Body of pancreas (tissue), 4 donors: ENCODE results near the gene TNFAIP8.

Experiments
- CTCF ChIP-seq, 7 experiments: fragments of 450-650 bp in 4 of 7; fragments of 200-600 bp in 3 of 7; sonication (generic) in 3 of 7; IDR thresholded peaks; one replicate each; pipeline ENCODE4 v1.5.1; 2016 to 2019; ENCODE audit warnings: antibody characterized with exemption in 7 of 7
- POLR2A ChIP-seq, 3 donors: fragments of 450-650 bp; IDR thresholded peaks; one replicate each; pipeline ENCODE4 v1.6.1; 2016; ENCODE audit warnings: antibody characterized with exemption in 3 of 3, mild to moderate bottlenecking in 2 of 3

- TF ChIP-seq CTCF (IDR thresholded peaks at IDR 0.05) = no peak
- TF ChIP-seq POLR2A (IDR thresholded peaks at IDR 0.05) = no peak
These were observed 29.3 kb downstream of the TNFAIP8 start for GRCh38 chr5:119385136-119385535.
